IPS-18a (cell line): ENCODE measurements around the gene GSAP.

Experiments used
- H3K27ac ChIP-seq: one replicate; pipeline ENCODE4 v1.5.1; 2013; ENCODE audit warnings: low read length
- H3K27me3 ChIP-seq: one replicate; pipeline ENCODE4 v1.6.1; 2013; ENCODE audit warnings: mild to moderate bottlenecking, low read length; ENCODE audit not compliant: control insufficient read depth, insufficient read depth
- H3K36me3 ChIP-seq: one replicate; pipeline ENCODE4 v1.6.1; 2013; ENCODE audit warnings: low read depth, low read length; ENCODE audit not compliant: control insufficient read depth
- H3K4me1 ChIP-seq: one replicate; pipeline ENCODE4 v1.6.1; 2013; ENCODE audit warnings: low read depth, low read length; ENCODE audit not compliant: control insufficient read depth
- H3K4me3 ChIP-seq: one replicate; pipeline ENCODE4 v1.5.1; 2013; ENCODE audit warnings: low read length
- H3K9ac ChIP-seq: one replicate; pipeline ENCODE4 v1.6.1; 2013; ENCODE audit warnings: mild to moderate bottlenecking, low read length, moderate library complexity
- H3K9me3 ChIP-seq: one replicate; pipeline ENCODE4 v1.6.1; 2013; ENCODE audit warnings: low read depth, low read length; ENCODE audit not compliant: control insufficient read depth

GSAP gene

DNA sequence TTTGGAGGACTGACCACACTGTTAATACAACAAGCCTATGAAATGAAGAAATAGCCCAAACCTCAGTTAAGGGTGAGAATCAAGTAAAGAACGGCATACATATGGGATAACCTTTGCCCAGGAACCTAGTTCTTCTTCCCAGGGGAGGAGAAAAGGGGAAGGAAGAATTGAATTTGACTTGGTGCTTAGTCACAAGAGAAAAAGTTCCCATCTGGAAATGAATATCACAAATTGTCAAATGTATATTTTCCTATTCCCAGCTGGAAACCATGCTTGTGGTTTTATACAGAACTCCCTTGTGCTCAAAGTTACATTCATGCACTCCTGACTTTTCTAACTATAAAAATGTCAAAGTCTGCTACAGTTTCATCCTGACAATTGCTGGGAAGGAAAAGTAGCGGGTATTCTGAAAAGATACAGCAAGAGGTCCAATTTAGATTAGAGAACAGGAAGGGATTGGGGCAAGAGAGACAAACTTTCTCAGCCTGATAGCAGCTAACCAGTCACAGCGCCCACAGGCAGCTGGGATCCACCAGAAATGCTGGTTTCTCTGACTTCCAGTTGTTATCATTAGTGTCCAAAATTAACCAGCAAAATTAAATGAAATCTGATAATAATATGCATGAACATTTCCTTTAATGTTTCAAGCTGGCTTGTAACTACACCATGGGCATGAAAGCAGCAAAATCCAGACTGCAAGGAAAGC, 18.6 kb upstream of the GSAP start:
- H3K4me1 ChIP-seq = no peaks in the 10 kb centered on the region
- no peak overlapping the region for H3K4me3 ChIP-seq
- H3K27me3 ChIP-seq = no peaks in the 10 kb centered on the region
- no peaks in the 10 kb centered on the region for H3K36me3 ChIP-seq
- no peaks in the 10 kb centered on the region for H3K9me3 ChIP-seq
- H3K9ac ChIP-seq = no peak overlapping the region
- H3K27ac ChIP-seq = no peak overlapping the region

GRCh38 chr7:77433901-77434300, 17.8 kb upstream of the GSAP start:
- no peaks in the 10 kb centered on the region for H3K9me3 ChIP-seq
- no peaks in the 10 kb centered on the region for H3K36me3 ChIP-seq
- H3K4me1 ChIP-seq = peaks cover 7% of the 10 kb centered on the region
- H3K27ac ChIP-seq = no peak overlapping the region
- no peak overlapping the region for H3K9ac ChIP-seq
- H3K27me3 ChIP-seq = no peaks in the 10 kb centered on the region
- H3K4me3 ChIP-seq = no peak overlapping the region

GRCh38 chr7:77430927-77431326, 14.8 kb upstream of the GSAP start:
- no peaks in the 10 kb centered on the region for H3K36me3 ChIP-seq
- no peaks in the 10 kb centered on the region for H3K27me3 ChIP-seq
- H3K9me3 ChIP-seq = no peaks in the 10 kb centered on the region
- no peak overlapping the region for H3K27ac ChIP-seq
- no peak overlapping the region for H3K9ac ChIP-seq
- H3K4me3 ChIP-seq = no peak overlapping the region
- peaks cover 36% of the 10 kb centered on the region for H3K4me1 ChIP-seq

GRCh38 chr7:77428777-77429231, 12.7 kb upstream of the GSAP start:
- H3K9me3 ChIP-seq = no peaks in the 10 kb centered on the region
- no peak overlapping the region for H3K4me3 ChIP-seq
- peaks cover 52% of the 10 kb centered on the region for H3K4me1 ChIP-seq
- no peak overlapping the region for H3K9ac ChIP-seq
- no peaks in the 10 kb centered on the region for H3K27me3 ChIP-seq
- H3K27ac ChIP-seq = no peak overlapping the region
- no peaks in the 10 kb centered on the region for H3K36me3 ChIP-seq

- Histone ChIP-seq H3K27ac (no peak overlapping the region), H3K4me3 (no peak overlapping the region)
Observed at GRCh38 chr7:77427996-77428603, 12.0 kb upstream of the GSAP start.

GRCh38 chr7:77426521-77427051, 10.4 kb upstream of the GSAP start:
- Histone ChIP-seq H3K4me1 (peaks cover 52% of the 10 kb centered on the region), H3K27ac (peak overlapping the region; percentile 65), H3K27me3 (no peaks in the 10 kb centered on the region), H3K4me3 (peak overlapping the region; percentile 28), H3K36me3 (no peaks in the 10 kb centered on the region), H3K9ac (peak overlapping the region; percentile 44), H3K9me3 (no peaks in the 10 kb centered on the region)

More at GRCh38 chr7:77427996-77428603, 12.0 kb upstream of the GSAP start:
- no peaks in the 10 kb centered on the region for H3K27me3 ChIP-seq
- peaks cover 52% of the 10 kb centered on the region for H3K4me1 ChIP-seq
- no peaks in the 10 kb centered on the region for H3K9me3 ChIP-seq
- H3K9ac ChIP-seq = no peak overlapping the region
- H3K36me3 ChIP-seq = no peaks in the 10 kb centered on the region

GRCh38 chr7:77426052-77426404, 9.9 kb upstream of the GSAP start:
- Histone ChIP-seq H3K9me3 (no peaks in the 10 kb centered on the region), H3K4me3 (peak overlapping the region; percentile 28), H3K27ac (peak overlapping the region; percentile 65), H3K27me3 (no peaks in the 10 kb centered on the region), H3K9ac (peak overlapping the region; percentile 44), H3K4me1 (peaks cover 52% of the 10 kb centered on the region), H3K36me3 (no peaks in the 10 kb centered on the region)

GRCh38 chr7:77425101-77426051, 9.2 kb upstream of the GSAP start:
- peak overlapping the region; percentile 65 for H3K27ac ChIP-seq
- peaks cover 52% of the 10 kb centered on the region for H3K4me1 ChIP-seq
- H3K9ac ChIP-seq = peak overlapping the region; percentile 44
- peak overlapping the region; percentile 28 for H3K4me3 ChIP-seq
- no peaks in the 10 kb centered on the region for H3K9me3 ChIP-seq
- H3K36me3 ChIP-seq = no peaks in the 10 kb centered on the region
- H3K27me3 ChIP-seq = no peaks in the 10 kb centered on the region

DNA sequence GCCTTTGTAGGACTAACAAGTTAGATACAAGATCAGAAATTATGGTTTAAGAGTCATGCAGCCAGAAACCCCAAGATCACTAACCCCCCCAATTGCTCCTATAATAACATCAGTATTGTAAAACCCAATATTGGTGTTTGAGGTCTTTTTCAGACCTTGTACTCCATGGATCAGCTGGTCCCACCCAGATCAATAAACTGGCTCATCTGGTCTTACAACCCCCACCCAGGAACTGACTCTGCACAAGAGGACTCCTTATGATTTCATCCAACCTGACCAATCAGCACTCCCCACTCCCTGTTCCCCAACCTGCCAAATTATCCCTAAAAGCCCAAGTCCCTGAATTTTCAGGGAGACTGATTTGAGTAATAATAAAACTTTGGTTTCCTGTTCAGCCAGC, 6.4 kb upstream of the GSAP start:
- Histone ChIP-seq H3K9me3 (no peaks in the 10 kb centered on the region), H3K36me3 (no peaks in the 10 kb centered on the region), H3K27me3 (peaks cover 7% of the 10 kb centered on the region), H3K4me1 (peaks cover 31% of the 10 kb centered on the region), H3K27ac (no peak overlapping the region), H3K9ac (no peak overlapping the region), H3K4me3 (no peak overlapping the region)

- Histone ChIP-seq H3K9me3 (no peaks in the 10 kb centered on the region), H3K27me3 (peaks cover 18% of the 10 kb centered on the region), H3K27ac (no peak overlapping the region), H3K9ac (no peak overlapping the region), H3K4me1 (peaks cover 25% of the 10 kb centered on the region), H3K36me3 (no peaks in the 10 kb centered on the region), H3K4me3 (no peak overlapping the region)
Observed at GRCh38 chr7:77420986-77421672, 5.0 kb upstream of the GSAP start.

GRCh38 chr7:77420438-77420837, 4.3 kb upstream of the GSAP start:
- H3K9me3 ChIP-seq = no peaks in the 10 kb centered on the region
- H3K4me1 ChIP-seq = peaks cover 19% of the 10 kb centered on the region
- peaks cover 23% of the 10 kb centered on the region for H3K27me3 ChIP-seq
- no peak overlapping the region for H3K4me3 ChIP-seq
- H3K27ac ChIP-seq = no peak overlapping the region
- H3K9ac ChIP-seq = no peak overlapping the region
- H3K36me3 ChIP-seq = no peaks in the 10 kb centered on the region
